GM18858 (cell line): ENCODE measurements around the gene RNF217.
"Not testable (repeated sequence)": the region's sequence is repeated elsewhere in the genome, so short reads cannot be mapped to it uniquely, and the experiment has no call there.

Experiments used
- ATAC-seq: cut with Tn5 transposase; IDR thresholded peaks from one replicate; pipeline ENCODE4 v1.9.1; 2021; ENCODE audit not compliant: unreplicated experiment

Gene RNF217

GRCh38 chr6:125123051-125123450 is 160.8 kb downstream of the RNF217 start:
- ATAC-seq: no peak

DNA sequence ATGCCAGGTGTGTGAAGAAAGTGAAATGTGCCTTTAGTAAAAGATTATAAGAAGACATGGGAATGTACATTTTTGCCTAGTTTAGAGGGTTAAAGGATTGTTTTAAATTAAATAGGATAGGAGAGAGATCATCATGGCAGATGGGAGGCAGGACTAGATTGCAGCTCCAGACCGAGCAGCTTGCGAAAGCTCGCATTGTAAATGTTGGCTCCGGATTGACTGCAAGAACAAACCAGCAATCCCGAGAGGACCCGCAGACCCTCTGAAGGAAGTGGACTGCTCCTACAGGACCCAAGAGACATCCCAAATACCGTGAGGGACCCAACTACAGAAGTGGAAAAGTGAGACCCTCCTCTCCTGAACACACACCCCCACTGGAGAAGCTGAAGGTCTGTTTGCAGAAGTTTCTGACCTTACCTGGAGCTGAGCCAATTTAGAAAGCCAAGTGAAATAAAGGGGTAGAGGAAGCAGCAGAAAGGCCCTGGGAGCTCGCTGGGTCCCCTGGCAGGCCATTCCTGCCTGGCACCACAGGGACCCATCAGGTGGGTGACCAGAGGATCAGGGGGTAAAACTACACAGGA is 161.3 kb downstream of the RNF217 start:
- ATAC-seq: no peak

DNA sequence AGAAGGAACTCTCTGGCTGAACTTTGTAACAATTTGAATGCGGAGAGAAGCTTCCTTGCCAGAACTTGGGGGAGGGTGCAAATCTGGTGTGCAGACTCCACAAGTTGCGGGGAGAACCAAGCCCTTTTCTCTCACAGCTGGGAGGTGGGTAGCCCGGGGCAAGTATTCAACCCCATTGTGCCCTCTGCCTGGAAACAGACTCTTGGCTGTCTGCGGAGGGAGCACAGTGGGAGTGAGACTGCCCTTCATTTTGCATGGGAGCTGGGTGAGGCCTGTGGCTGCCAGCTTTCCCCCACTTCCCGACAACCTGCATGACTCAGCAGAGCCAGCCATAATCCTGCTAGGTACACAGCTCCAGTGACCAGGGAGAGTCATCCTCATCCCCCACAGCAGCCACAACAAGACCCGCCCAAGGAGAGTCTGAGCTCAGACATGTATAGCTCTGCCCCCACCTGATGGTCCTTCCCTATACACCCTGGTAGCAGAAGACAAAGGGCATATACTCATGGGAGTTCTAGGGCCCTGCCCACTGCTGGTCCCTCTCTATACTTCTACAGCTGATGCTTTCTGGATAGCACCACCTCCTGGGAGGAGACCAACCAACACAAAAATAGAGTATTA is 161.9 kb downstream of the RNF217 start:
- no peak for ATAC-seq

GRCh38 chr6:125125856-125126255 is 163.6 kb downstream of the RNF217 start:
- ATAC-seq: not testable (repeated sequence)

DNA sequence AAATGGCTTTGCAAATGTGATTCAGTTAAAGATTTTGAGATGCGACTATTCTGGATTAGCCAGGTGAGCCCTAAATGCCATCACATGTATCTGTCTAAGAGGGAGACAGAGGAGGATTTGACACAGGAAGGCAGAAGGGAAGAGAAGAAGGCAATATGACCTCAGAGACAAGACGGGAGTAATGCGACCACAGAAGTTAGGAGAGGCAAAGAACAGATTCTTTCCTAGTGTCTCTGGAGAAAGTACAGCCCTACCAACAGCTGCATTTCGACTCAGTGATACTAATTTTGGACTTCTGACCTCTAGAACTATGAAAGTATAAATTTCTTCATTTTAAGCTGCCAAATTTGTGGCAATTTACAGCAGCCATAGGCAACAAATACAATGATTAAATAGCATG is 167.1 kb downstream of the RNF217 start:
- ATAC-seq: no peak

DNA sequence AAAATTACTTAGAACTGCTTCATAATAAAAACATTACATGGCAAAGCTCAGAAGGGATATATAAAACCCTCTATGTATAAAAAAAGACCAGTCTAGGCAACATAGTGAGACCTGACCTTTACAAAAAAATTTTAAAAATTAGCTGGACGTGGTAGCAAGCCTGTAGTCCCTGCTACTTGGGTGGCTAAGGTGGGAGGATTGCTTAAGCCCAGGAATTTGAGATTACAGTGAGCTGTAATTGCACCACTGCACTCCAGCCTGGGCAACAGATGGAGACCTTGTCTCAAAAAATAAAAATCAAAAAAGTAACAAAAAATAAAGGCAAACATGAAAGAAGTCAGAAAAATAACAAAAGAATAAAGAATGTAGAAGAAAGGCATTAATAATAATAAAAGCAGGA is 169.8 kb downstream of the RNF217 start:
- no peak for ATAC-seq

- no peak for ATAC-seq
Observed at GRCh38 chr6:125136378-125136777, 174.1 kb downstream of the RNF217 start.

- no peak for ATAC-seq
Observed at GRCh38 chr6:125138083-125138482, 175.8 kb downstream of the RNF217 start.

- no peak for ATAC-seq
Observed at GRCh38 chr6:125140808-125141207, 178.6 kb downstream of the RNF217 start.
